ENCODE measurements around the gene LIPF. TPM values are rescaled to one million over a fixed set of nuclear protein-coding genes. Genes with fewer than 3 reads are reported as not detected.

Gene LIPF
- total and polyA plus RNA-seq, 2 experiments from 2014 or later = not detected

DNA sequence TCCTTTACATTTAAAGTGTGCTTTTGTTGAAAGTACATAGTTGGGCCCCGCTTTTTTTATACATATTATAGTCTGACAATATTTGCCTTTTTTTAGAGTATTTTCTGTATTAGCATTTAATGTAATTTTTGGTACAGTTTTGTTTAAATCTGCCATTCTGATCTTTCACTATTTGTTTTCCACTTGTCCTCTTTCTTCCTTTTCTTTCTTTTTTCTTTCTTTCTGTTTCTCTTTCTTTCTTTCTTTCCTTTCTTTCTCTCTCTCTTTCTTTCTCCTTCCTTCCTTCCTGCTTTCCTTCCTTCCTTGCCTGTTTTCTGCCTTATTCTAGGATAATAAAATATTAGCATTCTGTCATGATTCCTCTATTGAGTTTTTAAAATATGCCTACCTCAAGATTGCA lies 51.3 kb downstream of the LIPF start (continued):
- TF ChIP-seq, protein P1, sequence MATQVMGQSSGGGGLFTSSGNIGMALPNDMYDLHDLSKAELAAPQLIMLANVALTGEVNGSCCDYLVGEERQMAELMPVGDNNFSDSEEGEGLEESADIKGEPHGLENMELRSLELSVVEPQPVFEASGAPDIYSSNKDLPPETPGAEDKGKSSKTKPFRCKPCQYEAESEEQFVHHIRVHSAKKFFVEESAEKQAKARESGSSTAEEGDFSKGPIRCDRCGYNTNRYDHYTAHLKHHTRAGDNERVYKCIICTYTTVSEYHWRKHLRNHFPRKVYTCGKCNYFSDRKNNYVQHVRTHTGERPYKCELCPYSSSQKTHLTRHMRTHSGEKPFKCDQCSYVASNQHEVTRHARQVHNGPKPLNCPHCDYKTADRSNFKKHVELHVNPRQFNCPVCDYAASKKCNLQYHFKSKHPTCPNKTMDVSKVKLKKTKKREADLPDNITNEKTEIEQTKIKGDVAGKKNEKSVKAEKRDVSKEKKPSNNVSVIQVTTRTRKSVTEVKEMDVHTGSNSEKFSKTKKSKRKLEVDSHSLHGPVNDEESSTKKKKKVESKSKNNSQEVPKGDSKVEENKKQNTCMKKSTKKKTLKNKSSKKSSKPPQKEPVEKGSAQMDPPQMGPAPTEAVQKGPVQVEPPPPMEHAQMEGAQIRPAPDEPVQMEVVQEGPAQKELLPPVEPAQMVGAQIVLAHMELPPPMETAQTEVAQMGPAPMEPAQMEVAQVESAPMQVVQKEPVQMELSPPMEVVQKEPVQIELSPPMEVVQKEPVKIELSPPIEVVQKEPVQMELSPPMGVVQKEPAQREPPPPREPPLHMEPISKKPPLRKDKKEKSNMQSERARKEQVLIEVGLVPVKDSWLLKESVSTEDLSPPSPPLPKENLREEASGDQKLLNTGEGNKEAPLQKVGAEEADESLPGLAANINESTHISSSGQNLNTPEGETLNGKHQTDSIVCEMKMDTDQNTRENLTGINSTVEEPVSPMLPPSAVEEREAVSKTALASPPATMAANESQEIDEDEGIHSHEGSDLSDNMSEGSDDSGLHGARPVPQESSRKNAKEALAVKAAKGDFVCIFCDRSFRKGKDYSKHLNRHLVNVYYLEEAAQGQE (IDR thresholded peaks at IDR 0.05; ENCODE audit: unreplicated experiment) = no peak
- no peak for TF ChIP-seq ZNF114 (CRISPR knock-in tag; IDR thresholded peaks at IDR 0.05)

DNA sequence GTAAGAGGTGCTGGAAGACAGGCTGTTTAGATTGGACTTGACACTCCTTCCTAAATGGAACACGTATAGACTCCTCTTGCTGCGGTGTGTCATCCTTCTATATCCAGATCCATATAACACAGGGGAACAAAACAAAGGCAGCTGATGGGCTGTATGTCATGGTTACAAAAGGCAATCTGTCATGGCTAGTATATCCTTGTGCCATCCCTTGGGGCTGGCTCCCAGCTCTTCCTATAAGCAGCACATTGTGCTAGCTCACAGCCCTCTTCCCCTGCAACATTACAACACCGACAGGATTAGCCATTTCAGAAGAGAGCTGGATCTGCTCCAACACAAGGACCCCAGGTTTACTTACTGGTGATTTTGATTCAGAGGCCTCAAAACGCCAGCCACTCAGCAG lies 57.1 kb downstream of the LIPF start:
- Mint-ChIP-seq H3K4me1 (no peaks in the 10 kb centered on the region), H3K9me3 (no peaks in the 10 kb centered on the region), H3K4me3 (no peak overlapping the region), H3K27me3 (ENCODE audit: insufficient read depth, low read depth, poor library complexity) (no peaks in the 10 kb centered on the region), H3K27ac (no peak overlapping the region), H3K36me3 (ENCODE audit: low read depth) (no peaks in the 10 kb centered on the region)
- TF ChIP-seq NANOG (IDR thresholded peaks at IDR 0.05; ENCODE audit: borderline replicate concordance) = no peak
- TF ChIP-seq ZNF331 (CRISPR knock-in tag; IDR thresholded peaks at IDR 0.05; ENCODE audit: low read depth) = no peak
- no peak for TF ChIP-seq POLR2AphosphoS5 (IDR thresholded peaks at IDR 0.05; ENCODE audit: low read depth)
- TF ChIP-seq, protein P2, sequence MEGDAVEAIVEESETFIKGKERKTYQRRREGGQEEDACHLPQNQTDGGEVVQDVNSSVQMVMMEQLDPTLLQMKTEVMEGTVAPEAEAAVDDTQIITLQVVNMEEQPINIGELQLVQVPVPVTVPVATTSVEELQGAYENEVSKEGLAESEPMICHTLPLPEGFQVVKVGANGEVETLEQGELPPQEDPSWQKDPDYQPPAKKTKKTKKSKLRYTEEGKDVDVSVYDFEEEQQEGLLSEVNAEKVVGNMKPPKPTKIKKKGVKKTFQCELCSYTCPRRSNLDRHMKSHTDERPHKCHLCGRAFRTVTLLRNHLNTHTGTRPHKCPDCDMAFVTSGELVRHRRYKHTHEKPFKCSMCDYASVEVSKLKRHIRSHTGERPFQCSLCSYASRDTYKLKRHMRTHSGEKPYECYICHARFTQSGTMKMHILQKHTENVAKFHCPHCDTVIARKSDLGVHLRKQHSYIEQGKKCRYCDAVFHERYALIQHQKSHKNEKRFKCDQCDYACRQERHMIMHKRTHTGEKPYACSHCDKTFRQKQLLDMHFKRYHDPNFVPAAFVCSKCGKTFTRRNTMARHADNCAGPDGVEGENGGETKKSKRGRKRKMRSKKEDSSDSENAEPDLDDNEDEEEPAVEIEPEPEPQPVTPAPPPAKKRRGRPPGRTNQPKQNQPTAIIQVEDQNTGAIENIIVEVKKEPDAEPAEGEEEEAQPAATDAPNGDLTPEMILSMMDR (conservative IDR thresholded peaks at IDR 0.05; ENCODE audit: low read depth in 2 of 2) = no peak
- no peaks in the 10 kb centered on the region for H3F3A ChIP-seq (replicated peaks; ENCODE audit: low read depth)
- no peak overlapping the region for H3K4me3 ChIP-seq
- H3K4me2 ChIP-seq = no peak overlapping the region
- no peaks in the 10 kb centered on the region for H3K79me2 ChIP-seq (replicated peaks; ENCODE audit: insufficient read depth)
- ATAC-seq (no peak), DNase-seq (ENCODE audit: low spot score) (no peak)
- H4K20me1 ChIP-seq (replicated peaks; ENCODE audit: insufficient read depth) = no peaks in the 10 kb centered on the region
- no peaks in the 10 kb centered on the region for H3K9me2 ChIP-seq (ENCODE audit: insufficient read depth)
- no peak overlapping the region for H2AFZ ChIP-seq
- no peak overlapping the region for H3K27ac ChIP-seq (ENCODE audit: low read depth)
- H3K4me1 ChIP-seq (ENCODE audit: insufficient read depth) = 0 out of 2 replicates have a peak, but pooled peaks cover 5% of the 10 kb centered on the region
- H3K27me3 ChIP-seq (ENCODE audit: insufficient read depth) = peaks cover 22% of the 10 kb centered on the region; the same call in 1 of the 2 replicates
- H3K36me3 ChIP-seq (ENCODE audit: insufficient read depth) = no peaks in the 10 kb centered on the region

DNA sequence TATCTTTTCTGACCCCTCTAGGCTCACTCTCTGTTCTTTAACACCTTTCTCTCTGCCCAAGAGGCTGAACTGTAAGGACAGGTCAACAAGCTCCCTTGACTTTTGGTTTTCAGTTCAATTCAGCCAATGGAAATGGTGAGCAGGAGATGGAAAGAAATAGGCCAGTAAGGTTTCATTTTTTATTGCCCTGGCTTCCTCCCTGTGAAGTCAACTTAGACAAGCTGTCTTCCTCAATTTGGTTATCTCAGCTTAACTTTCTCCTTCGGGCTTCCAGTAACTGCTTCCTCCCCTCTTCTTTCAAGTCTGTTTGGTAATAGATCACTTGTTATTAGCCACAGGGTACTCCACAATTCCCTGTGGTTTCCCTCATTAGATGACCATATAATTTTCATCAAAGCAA lies 61.6 kb downstream of the LIPF start:
- Mint-ChIP-seq H3K4me1 (no peaks in the 10 kb centered on the region; the same call in 1 of the 3 replicates), H3K4me3 (no peak overlapping the region), H3K9me3 (no peaks in the 10 kb centered on the region), H3K27ac (no peak overlapping the region), H3K27me3 (ENCODE audit: insufficient read depth, low read depth, poor library complexity) (peaks cover 4% of the 10 kb centered on the region), H3K36me3 (ENCODE audit: low read depth) (no peaks in the 10 kb centered on the region)
- Histone ChIP-seq H3K79me2 (replicated peaks; ENCODE audit: insufficient read depth) (no peaks in the 10 kb centered on the region), H3K4me3 (no peak overlapping the region), H3K36me3 (ENCODE audit: insufficient read depth) (no peaks in the 10 kb centered on the region), H3F3A (replicated peaks; ENCODE audit: low read depth) (no peaks in the 10 kb centered on the region), H3K27me3 (ENCODE audit: insufficient read depth) (peaks cover 20% of the 10 kb centered on the region; the same call in 1 of the 2 replicates), H3K4me1 (ENCODE audit: insufficient read depth) (0 out of 2 replicates have a peak, but pooled peaks cover 5% of the 10 kb centered on the region), H3K4me2 (no peak overlapping the region), H4K20me1 (replicated peaks; ENCODE audit: insufficient read depth) (no peaks in the 10 kb centered on the region), H3K27ac (ENCODE audit: low read depth) (no peak overlapping the region), H3K9me2 (ENCODE audit: insufficient read depth) (no peaks in the 10 kb centered on the region), H2AFZ (no peak overlapping the region)
- DNase-seq (ENCODE audit: low spot score) (no peak), ATAC-seq (no peak)
- TF ChIP-seq CREB1 (CRISPR knock-in tag; IDR thresholded peaks at IDR 0.05; ENCODE audit: low read depth) = no peak
- no peak for TF ChIP-seq JUNB (IDR thresholded peaks at IDR 0.05; ENCODE audit: unreplicated experiment)
- no peak for TF ChIP-seq ZNF114 (CRISPR knock-in tag; IDR thresholded peaks at IDR 0.05)
- TF ChIP-seq POLR2AphosphoS5 (IDR thresholded peaks at IDR 0.05; ENCODE audit: low read depth) = no peak
- no peak for TF ChIP-seq STAT1 (IDR thresholded peaks at IDR 0.05; ENCODE audit: unreplicated experiment)
- TF ChIP-seq, protein P1 (IDR thresholded peaks at IDR 0.05; ENCODE audit: unreplicated experiment) = no peak
- TF ChIP-seq, protein P3, sequence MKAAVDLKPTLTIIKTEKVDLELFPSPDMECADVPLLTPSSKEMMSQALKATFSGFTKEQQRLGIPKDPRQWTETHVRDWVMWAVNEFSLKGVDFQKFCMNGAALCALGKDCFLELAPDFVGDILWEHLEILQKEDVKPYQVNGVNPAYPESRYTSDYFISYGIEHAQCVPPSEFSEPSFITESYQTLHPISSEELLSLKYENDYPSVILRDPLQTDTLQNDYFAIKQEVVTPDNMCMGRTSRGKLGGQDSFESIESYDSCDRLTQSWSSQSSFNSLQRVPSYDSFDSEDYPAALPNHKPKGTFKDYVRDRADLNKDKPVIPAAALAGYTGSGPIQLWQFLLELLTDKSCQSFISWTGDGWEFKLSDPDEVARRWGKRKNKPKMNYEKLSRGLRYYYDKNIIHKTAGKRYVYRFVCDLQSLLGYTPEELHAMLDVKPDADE (IDR thresholded peaks at IDR 0.05) = no peak
- TF ChIP-seq NANOG (IDR thresholded peaks at IDR 0.05; ENCODE audit: borderline replicate concordance) = no peak
- TF ChIP-seq, protein P2 (conservative IDR thresholded peaks at IDR 0.05; ENCODE audit: low read depth in 2 of 2) = no peak
